Measurements from ENCODE around the gene PLP2.
"Not testable (repeated sequence)": the region's sequence is repeated elsewhere in the genome, so short reads cannot be mapped to it uniquely, and the experiment has no call there.

The PLP2 gene

GRCh38 chrX:49163555-49164419, 7.9 kb upstream of the PLP2 start:
- in situ Hi-C loops (cut with MboI; ENCODE audit: low sequenced_read_pairs), result no loop called here

GRCh38 chrX:49164589-49165360, 6.9 kb upstream of the PLP2 start:
- in situ Hi-C loops (cut with MboI; ENCODE audit: low sequenced_read_pairs), result no loop called here

GRCh38 chrX:49165901-49166881, 5.5 kb upstream of the PLP2 start:
- in situ Hi-C loops (cut with MboI; ENCODE audit: low sequenced_read_pairs), result no loop called here

- in situ Hi-C loops (cut with MboI; ENCODE audit: low sequenced_read_pairs), result no loop called here
Observed at GRCh38 chrX:49166914-49167739, 4.6 kb upstream of the PLP2 start.

GRCh38 chrX:49167740-49168108, 4.0 kb upstream of the PLP2 start:
- in situ Hi-C loops (cut with MboI; ENCODE audit: low sequenced_read_pairs), result no loop called here

DNA sequence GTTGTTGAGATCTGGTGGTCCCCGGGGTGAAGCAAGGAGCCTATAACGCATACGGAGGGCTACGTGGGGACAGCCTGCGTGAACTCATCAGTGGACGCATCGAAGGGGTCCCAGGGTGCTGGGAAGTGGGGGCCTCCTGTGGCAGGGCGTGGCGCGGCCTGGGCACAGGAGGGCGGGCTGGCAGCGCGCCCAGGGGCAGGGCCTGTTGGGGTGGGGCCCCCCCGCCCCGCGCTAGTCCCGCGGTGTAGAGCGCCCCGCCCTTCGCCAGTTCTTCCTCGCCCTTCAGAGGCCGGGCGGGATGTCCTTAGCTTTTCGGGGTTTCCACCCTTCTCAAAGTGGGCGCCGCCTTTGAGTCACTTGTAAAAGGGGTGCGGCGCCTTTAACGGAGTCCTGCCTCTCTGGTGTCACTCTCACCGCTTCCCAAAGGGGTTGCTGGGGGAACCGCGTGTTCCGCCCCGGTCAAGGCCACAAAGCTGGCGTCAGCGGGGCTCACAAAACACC, 632 bp downstream of the PLP2 start:
- in situ Hi-C loops (cut with MboI; ENCODE audit: low sequenced_read_pairs), result no loop called here

- in situ Hi-C loops (cut with MboI; ENCODE audit: low sequenced_read_pairs), result not testable (repeated sequence)
Observed at GRCh38 chrX:49173544-49173943, 1.8 kb downstream of the PLP2 start.

- in situ Hi-C loops (cut with MboI; ENCODE audit: low sequenced_read_pairs), result no loop called here
Observed at GRCh38 chrX:49174723-49175122, 3.0 kb downstream of the PLP2 start.

DNA sequence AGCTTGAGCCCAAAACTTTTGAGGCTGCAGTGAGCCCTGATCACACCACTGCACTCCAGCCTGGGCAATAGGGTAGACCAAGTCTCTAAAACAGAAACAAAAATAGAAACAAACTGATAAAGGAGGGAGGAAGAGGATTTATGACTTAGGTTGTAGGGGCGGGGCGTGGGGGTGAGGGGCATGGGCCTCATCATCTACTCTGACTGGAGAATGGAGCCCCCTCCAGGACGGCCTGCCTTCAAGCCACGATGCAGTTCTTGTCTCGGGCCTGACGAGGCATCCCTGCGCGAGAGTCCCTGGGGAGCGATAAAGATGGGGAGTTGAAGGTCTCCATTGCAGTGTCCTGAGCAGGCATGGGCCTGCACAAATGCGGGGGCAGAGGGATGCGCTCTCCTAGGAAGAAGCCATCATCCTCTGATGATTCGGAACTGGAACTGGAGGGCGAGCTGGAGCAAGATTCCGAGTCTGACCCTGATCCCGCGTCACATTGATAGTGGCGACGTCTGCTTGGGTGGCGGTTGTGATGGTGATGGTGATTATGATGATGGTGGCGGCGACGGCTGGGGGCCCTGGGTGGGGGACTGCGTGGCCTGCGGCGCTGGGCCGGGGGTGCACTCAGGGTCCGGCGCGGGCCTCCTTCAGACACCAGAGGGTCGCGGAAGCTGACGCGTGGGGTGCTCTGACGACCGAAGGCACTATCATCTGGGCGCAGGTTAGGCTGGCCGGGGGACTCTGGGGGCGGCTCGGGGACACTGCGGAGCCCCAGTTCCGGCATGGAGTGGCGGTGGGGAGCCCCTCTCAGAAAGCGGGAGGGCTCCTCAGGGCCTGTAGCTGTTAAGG, 4.0 kb downstream of the PLP2 start:
- in situ Hi-C loops (cut with MboI; ENCODE audit: low sequenced_read_pairs), result no loop called here

DNA sequence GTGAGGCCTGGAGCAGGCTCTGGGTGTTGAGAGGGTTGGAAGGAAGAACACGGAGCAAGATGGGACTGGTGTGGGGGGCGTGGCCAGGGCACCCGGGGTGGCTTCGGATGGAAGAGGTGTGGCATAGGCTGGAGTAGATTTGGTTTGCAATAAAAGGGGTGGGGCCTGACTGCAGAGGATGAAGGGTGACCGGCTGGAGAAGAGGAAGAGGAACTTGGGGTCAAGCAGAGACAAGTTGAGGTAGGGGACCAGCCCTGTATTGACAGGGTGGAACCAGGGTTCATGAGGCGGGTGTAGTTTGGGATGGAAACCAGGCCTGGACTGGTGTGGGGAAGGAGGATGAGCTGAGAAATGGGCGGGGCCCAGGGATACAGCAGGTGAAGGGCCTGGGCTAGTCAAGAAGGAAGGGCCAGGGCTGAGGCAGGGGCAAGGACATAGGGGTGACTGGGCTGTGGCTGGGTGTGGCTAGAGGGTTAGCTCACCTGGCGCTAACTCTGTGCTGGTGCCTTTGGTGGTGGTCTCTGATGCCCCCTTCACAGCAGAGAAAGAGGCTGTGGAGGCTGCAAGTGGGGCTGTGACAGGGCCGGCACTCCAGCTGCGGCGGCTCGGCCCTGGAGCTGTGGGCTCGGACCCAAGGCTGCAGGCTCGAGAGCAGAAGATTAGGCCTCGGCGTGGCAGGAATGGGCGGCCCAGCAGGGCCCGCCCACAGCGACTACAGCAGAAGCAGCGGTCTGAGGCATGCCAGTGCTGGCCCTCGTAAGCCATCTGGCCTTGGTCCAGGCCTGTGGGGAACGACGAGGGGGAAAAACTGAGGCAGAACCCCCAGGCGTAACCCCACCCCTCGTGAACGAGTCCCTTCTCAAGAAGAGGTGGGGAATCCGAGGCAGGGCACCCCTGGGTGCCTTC, 5.0 kb downstream of the PLP2 start:
- in situ Hi-C loops (cut with MboI; ENCODE audit: low sequenced_read_pairs), result no loop called here

GRCh38 chrX:49177338-49177833, 5.7 kb downstream of the PLP2 start:
- in situ Hi-C loops (cut with MboI; ENCODE audit: low sequenced_read_pairs), result no loop called here

DNA sequence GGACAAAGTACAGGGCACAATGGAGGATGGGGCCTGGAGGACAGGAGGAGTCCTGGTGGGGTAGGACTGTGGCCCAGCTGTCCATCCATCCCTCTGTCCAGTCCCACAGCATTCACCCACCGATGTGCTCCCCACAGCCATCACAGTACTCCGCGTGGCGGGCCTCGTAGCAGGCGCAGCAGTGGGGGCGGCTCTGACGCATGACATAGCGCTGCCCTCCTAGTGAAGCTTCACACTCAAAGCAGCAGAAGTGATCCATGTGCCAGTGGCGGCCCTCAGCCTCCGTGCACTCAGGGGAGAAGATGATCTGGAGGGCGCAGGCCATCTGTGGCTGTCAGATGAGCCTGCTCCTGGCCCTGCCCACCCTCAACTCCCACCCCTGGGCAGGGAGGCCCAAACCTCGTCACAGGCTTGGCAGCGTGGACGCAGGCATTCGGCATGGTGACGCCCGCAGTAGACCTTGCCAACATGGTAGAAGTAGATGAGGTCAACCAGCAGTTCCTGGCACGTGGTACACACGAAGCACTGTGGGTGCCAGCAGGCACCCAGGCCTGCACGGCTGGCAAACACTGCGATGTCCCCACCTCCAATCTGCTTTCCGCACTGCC, 6.3 kb downstream of the PLP2 start:
- in situ Hi-C loops (cut with MboI; ENCODE audit: low sequenced_read_pairs), result no loop called here

GRCh38 chrX:49178537-49178936, 6.8 kb downstream of the PLP2 start:
- in situ Hi-C loops (cut with MboI; ENCODE audit: low sequenced_read_pairs), result no loop called here

DNA sequence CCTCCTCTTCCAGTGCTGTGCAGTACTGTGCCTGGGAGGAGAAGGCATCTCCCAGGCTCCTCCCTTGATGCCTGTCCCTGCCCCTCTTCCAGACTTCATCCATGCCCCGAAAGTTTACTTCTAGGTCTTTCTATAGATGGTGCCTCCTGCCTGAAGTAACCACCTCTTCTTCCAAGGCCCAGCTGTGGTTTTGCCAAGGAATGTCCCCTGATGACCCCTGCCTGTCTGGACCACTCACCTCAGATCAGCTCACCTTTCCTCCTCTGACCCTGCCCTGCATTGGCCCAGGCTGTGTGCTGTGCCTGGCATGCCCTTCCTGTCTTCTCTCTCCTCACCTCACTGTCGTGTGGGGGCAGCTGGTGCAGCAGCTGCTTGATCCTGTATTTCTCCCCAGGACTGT, 7.7 kb downstream of the PLP2 start:
- in situ Hi-C loops (cut with MboI; ENCODE audit: low sequenced_read_pairs), result no loop called here

DNA sequence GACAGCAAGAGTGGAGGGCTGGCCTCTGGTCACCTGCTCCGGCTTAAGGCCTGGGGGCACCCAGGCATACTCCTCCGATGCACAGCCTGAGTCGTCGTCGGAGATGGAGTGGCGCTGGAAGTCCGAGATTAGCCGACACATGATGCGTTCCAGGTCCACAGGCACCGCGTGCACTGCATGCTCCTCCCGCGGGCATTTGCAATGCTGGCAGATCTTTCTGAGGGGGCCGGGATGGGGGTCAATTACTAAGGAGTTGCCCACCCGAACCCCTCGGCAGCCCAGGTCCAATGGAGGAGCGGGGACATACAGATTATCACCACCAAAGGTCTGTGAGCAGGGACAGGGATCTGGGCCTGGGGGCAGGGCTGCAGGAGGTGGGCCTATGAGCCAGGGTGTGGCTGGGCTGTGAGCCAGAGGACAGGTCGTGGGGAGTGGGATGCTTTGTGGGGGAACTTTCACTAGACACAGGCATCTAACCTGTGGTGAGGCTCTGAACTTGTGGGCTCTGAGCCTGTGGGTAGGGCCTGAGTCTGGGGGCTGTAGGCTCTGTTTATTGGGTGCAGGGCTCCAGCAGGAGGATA, 12.1 kb downstream of the PLP2 start:
- in situ Hi-C loops (cut with MboI; ENCODE audit: low sequenced_read_pairs), result no loop called here

GRCh38 chrX:49184294-49185281, 12.9 kb downstream of the PLP2 start:
- in situ Hi-C loops (cut with MboI; ENCODE audit: low sequenced_read_pairs), result no loop called here

Measured in HL-60/S4 treated with phorbol 12-myristate 13-acetate at 8.2 ng/mL for 4 days and 3 days (cell line).